ENCODE data around the gene NPHP1.
"Not testable (repeated sequence)": the region's sequence is repeated elsewhere in the genome, so short reads cannot be mapped to it uniquely, and the experiment has no call there.

- not testable (repeated sequence) for TF ChIP-seq CREM (CRISPR knock-in tag; IDR thresholded peaks at IDR 0.05); ESRRA (CRISPR knock-in tag; IDR thresholded peaks at IDR 0.05; ENCODE audit: borderline replicate concordance); CTCF (IDR thresholded peaks at IDR 0.05); E2F5 (CRISPR knock-in tag; IDR thresholded peaks at IDR 0.05)
These were observed 8.7 kb upstream of the NPHP1 start for GRCh38 chr2:110213522-110213921.
